Activated T-helper 17 cell treated with anti-CD3 and anti-CD28 coated beads, Interleukin-2, amount 50 U/mL, for 72 hours (primary cell): ENCODE measurements around the gene TOMM7. TPM values are rescaled to one million over a fixed set of nuclear protein-coding genes. Genes with fewer than 3 reads are reported as not detected.
A peak's percentile ranks its signal among the peaks of the same experiment; 100 is the strongest.
"Not testable (repeated sequence)": the region's sequence is repeated elsewhere in the genome, so short reads cannot be mapped to it uniquely, and the experiment has no call there.

Source experiments
- ATAC-seq: fragments of 150-1000 bp; cut with Tn5 transposase; replicated peaks from 2 replicates; pipeline ENCODE4 v1.10.0; 2021; ENCODE audit warnings: mild to moderate bottlenecking, moderate library complexity
- H3K27ac Mint-ChIP-seq: one replicate; pipeline ENCODE4 v1.8.0; 2022; ENCODE audit warnings: mixed read lengths
- H3K27me3 Mint-ChIP-seq: one replicate; pipeline ENCODE4 v1.8.0; 2022; ENCODE audit warnings: mixed read lengths
- H3K36me3 Mint-ChIP-seq: one replicate; pipeline ENCODE4 v1.8.0; 2022; ENCODE audit warnings: low read depth, mild to moderate bottlenecking, mixed read lengths
- H3K4me1 Mint-ChIP-seq: one replicate; pipeline ENCODE4 v1.8.0; 2022; ENCODE audit warnings: mixed read lengths
- H3K4me3 Mint-ChIP-seq: one replicate; pipeline ENCODE4 v1.8.0; 2022; ENCODE audit warnings: mild to moderate bottlenecking, mixed read lengths
- H3K9me3 Mint-ChIP-seq: one replicate; pipeline ENCODE4 v1.8.0; 2022; ENCODE audit warnings: mixed read lengths
- total RNA-seq, 2 donors: library from RNA; stranded (reverse); gene quantifications; one replicate each; pipeline ENCODE4 v1.2.3, GENCODE V29; 2022

Gene TOMM7
- total RNA-seq, 2 donors from 2014 or later: 262 to 281 TPM

- H3K36me3 Mint-ChIP-seq: peaks cover 22% of the 10 kb centered on the region
- H3K9me3 Mint-ChIP-seq: no peaks in the 10 kb centered on the region
- peak; percentile 10 for ATAC-seq
- peaks cover 17% of the 10 kb centered on the region for H3K4me1 Mint-ChIP-seq
- H3K27me3 Mint-ChIP-seq: peaks cover 4% of the 10 kb centered on the region
- H3K27ac Mint-ChIP-seq: peak overlapping the region; percentile 99
- H3K4me3 Mint-ChIP-seq: peak overlapping the region; percentile 100
These were observed 755 bp downstream of the TOMM7 start for GRCh38 chr7:22821702-22822485.

- Mint-ChIP-seq H3K27ac (peak overlapping the region; percentile 51), H3K36me3 (peaks cover 47% of the 10 kb centered on the region), H3K4me1 (peaks cover 21% of the 10 kb centered on the region), H3K4me3 (peak overlapping the region; percentile 100), H3K27me3 (no peaks in the 10 kb centered on the region), H3K9me3 (no peaks in the 10 kb centered on the region)
- ATAC-seq: no peak
These were observed 3.2 kb downstream of the TOMM7 start for GRCh38 chr7:22819476-22819875.

DNA sequence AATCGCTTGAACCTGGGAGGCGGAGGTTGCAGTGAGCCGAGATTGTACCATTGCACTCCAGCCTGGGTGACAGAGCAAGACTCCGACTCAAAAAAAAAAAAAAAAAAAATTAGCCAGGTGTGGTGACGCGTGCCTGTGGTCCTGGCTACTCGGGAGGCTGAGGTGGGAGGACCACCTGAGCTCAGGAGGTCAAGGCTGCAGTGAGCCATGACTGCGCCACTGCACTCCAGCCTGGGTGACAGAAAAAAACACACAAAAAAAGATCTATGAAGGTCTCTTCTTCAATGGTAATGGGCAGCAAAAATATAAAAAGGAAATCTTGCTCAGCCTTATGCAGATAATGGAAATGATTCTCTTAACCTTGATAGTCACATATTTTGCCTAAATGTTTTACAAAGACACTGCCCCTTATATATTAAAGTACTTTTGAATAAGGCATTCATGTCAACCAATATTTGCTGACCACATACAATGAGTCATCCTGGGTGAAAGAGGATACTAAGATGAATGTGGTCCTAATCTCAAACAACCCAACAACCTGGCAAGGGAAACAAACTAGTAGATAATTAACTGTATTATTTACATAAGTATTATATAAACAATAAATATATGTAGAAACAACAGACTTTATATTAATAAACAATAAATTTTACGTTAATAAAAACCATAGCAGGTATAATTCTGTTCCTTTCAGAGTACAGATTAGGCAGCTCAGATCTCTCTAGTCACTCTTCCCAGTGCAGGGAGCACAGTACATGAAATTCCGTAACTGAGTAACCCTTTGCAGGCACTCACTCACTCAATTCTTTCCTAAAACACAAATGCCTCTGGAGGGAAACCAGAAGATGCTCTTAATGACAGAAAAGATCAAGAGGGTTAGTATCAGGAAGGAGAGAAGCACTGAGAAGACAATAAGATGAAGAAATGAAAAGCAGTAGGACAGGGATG lies 8.1 kb downstream of the TOMM7 start:
- peaks cover 81% of the 10 kb centered on the region for H3K36me3 Mint-ChIP-seq
- H3K9me3 Mint-ChIP-seq: no peaks in the 10 kb centered on the region
- H3K4me3 Mint-ChIP-seq: no peak overlapping the region
- peaks cover 10% of the 10 kb centered on the region for H3K4me1 Mint-ChIP-seq
- no peak overlapping the region for H3K27ac Mint-ChIP-seq
- H3K27me3 Mint-ChIP-seq: no peaks in the 10 kb centered on the region
- ATAC-seq: no peak

DNA sequence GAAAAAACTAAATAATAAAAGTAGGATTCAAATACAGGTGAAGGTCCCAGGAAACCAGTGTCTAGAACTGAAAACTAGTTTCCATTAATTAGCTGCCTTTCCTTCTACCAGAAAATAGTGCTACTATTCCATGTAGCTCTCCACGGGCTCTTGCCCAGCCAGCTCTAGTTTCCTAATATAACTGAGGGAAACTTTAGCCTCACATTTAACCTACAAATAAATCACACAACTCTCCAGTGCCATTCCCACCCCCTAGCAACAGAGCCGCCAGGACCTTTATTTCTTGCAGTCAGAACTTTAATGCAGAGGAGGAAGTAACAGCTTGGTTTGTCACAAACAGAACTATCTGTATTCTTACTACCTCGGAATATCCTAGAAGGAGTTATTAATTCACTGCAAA lies 10.3 kb downstream of the TOMM7 start:
- Mint-ChIP-seq H3K4me3 (no peak overlapping the region), H3K36me3 (peaks cover 69% of the 10 kb centered on the region), H3K4me1 (peaks cover 4% of the 10 kb centered on the region), H3K27ac (no peak overlapping the region), H3K27me3 (no peaks in the 10 kb centered on the region), H3K9me3 (no peaks in the 10 kb centered on the region)
- no peak for ATAC-seq

GRCh38 chr7:22811746-22812280 lies 10.8 kb downstream of the TOMM7 start:
- Mint-ChIP-seq H3K36me3 (peaks cover 63% of the 10 kb centered on the region), H3K27ac (no peak overlapping the region), H3K27me3 (no peaks in the 10 kb centered on the region), H3K4me1 (peaks cover 4% of the 10 kb centered on the region), H3K4me3 (no peak overlapping the region), H3K9me3 (no peaks in the 10 kb centered on the region)
- no peak for ATAC-seq

GRCh38 chr7:22810843-22811242 lies 11.8 kb downstream of the TOMM7 start:
- ATAC-seq: no peak
- Mint-ChIP-seq H3K27ac (peak overlapping the region; percentile 64), H3K9me3 (no peaks in the 10 kb centered on the region), H3K36me3 (peaks cover 54% of the 10 kb centered on the region), H3K4me3 (no peak overlapping the region), H3K4me1 (peaks cover 4% of the 10 kb centered on the region), H3K27me3 (no peaks in the 10 kb centered on the region)

DNA sequence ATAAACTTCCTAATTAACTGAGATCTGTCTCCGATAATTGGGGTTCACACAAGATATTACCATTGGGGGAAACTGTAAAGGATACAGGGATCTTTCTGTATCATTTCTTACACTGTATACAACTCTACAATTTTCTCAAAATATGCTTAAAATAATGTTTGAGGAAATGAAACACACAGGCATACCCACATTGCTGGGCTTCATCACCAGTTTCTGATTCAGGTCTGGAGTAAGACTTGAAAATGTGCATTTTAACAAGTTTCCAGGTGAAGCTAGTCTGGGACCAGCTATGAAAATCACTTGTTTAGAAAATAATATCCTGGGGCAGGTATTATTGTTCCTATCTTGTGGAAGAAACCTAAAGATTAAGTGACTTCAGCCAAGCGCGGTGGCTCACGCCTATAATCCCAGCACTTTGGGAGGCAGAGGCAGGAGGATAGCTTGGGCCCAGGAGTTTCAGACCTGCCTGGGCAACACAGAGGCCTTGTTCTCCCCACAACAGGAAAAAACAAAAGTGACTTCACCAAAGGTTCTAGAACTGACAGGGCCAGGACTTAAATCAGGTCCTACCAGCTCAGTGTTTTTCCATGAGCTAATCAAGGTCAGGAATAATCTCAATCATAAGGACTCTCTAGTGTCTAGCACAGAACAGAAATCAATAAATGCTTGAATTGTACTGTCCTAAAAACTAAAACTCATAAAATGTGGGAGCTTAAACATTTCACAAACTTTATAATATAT lies 12.6 kb downstream of the TOMM7 start:
- H3K9me3 Mint-ChIP-seq: no peaks in the 10 kb centered on the region
- H3K27ac Mint-ChIP-seq: no peak overlapping the region
- H3K36me3 Mint-ChIP-seq: peaks cover 46% of the 10 kb centered on the region

GRCh38 chr7:22808140-22808539 lies 14.5 kb downstream of the TOMM7 start:
- ATAC-seq: no peak
- Mint-ChIP-seq H3K36me3 (peaks cover 26% of the 10 kb centered on the region), H3K27ac (no peak overlapping the region), H3K4me3 (no peak overlapping the region), H3K27me3 (no peaks in the 10 kb centered on the region), H3K4me1 (no peaks in the 10 kb centered on the region), H3K9me3 (no peaks in the 10 kb centered on the region)

More for the DNA sequence above, 12.6 kb downstream of the TOMM7 start:
- H3K27me3 Mint-ChIP-seq: no peaks in the 10 kb centered on the region
- ATAC-seq: no peak
- no peak overlapping the region for H3K4me3 Mint-ChIP-seq
- peaks cover 4% of the 10 kb centered on the region for H3K4me1 Mint-ChIP-seq

DNA sequence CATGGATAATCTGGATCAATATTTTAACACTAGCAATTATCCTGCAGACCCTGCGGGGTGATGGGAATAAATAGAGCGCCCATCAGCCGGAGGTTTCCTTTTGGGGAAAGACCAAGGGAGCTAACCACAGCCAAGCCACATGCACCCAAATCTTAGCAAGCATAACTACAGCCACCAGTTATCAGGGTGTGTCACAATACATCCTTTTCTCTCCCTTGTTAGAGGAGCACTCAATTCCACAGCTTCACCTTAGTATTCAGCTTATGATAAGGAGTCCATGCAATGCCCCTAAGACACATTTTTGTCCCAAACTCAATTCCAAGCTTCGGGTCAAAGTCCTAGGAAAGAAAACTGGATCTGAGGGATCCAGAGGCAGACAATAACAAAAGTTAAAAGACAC lies 15.9 kb downstream of the TOMM7 start:
- Mint-ChIP-seq H3K36me3 (peaks cover 13% of the 10 kb centered on the region), H3K9me3 (no peaks in the 10 kb centered on the region), H3K27ac (no peak overlapping the region), H3K4me3 (no peak overlapping the region), H3K4me1 (no peaks in the 10 kb centered on the region), H3K27me3 (no peaks in the 10 kb centered on the region)
- no peak for ATAC-seq

DNA sequence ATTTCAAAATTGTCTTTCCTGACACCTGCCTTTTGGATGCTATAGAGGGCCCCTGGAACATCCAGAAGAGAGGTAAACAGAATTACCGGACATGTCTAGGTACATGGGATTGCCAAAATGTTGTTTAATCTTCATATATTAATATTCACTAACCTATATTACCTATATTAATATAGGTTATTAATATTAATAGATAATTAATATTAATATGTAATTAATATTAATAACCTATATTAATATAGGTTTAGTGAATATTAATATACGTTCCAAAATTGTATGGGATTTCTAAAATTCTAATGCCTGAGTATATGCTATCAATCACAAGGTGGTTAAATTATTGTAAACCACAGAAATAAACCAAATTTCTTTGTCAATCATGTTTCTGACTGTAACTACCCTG lies 17.4 kb downstream of the TOMM7 start:
- no peak overlapping the region for H3K27ac Mint-ChIP-seq
- ATAC-seq: no peak
- H3K4me3 Mint-ChIP-seq: no peak overlapping the region
- no peaks in the 10 kb centered on the region for H3K27me3 Mint-ChIP-seq
- H3K36me3 Mint-ChIP-seq: no peaks in the 10 kb centered on the region
- no peaks in the 10 kb centered on the region for H3K9me3 Mint-ChIP-seq
- H3K4me1 Mint-ChIP-seq: no peaks in the 10 kb centered on the region

DNA sequence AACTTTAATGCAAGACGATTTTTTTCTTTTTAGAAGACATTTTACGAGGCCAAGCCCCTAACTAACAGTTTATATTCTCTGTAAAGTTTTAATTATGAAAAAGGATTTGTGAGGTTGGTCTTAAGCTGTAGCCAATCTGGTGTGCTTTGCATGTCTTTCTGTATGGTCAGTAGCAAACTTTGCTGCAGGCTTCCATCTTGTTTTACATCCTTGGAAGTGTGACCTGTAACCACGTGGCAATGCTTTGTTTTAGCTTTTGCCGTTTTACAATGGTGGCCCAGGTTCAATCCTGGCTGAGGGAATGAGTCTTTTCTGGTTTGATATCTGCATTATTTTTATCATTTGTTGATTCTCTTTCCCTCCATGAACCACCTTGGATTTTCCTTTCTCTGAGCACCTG lies 19.8 kb downstream of the TOMM7 start:
- not testable (repeated sequence) for H3K27ac Mint-ChIP-seq, H3K36me3 Mint-ChIP-seq, H3K9me3 Mint-ChIP-seq, H3K4me1 Mint-ChIP-seq, H3K27me3 Mint-ChIP-seq, H3K4me3 Mint-ChIP-seq, ATAC-seq

DNA sequence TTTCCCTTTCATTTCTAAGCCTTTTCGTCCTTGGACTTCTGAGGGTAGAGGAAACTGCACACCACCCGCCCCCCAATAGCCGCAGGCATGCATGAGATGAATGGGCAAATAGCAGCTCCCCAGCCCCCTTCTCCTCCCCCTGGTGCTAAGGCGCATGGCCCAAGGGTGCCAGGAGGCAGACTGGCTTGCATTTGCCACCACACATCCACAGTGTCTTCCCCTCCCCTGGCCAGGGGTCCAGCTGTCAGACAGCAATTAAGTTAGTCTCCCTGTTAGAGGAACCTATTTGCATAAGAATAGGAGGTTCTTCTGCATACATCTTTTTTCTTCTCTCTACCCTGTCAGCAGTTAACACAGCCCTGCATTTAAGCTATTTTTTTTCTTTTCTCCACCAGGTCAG lies 20.2 kb downstream of the TOMM7 start:
- Mint-ChIP-seq H3K27ac (no peak overlapping the region), H3K4me1 (no peaks in the 10 kb centered on the region), H3K4me3 (no peak overlapping the region), H3K27me3 (peaks cover 3% of the 10 kb centered on the region), H3K9me3 (no peaks in the 10 kb centered on the region), H3K36me3 (no peaks in the 10 kb centered on the region)
- no peak for ATAC-seq

- no peak overlapping the region for H3K4me3 Mint-ChIP-seq
- H3K27me3 Mint-ChIP-seq: peaks cover 7% of the 10 kb centered on the region
- no peaks in the 10 kb centered on the region for H3K36me3 Mint-ChIP-seq
- no peaks in the 10 kb centered on the region for H3K9me3 Mint-ChIP-seq
- ATAC-seq: no peak
- H3K4me1 Mint-ChIP-seq: no peaks in the 10 kb centered on the region
- no peak overlapping the region for H3K27ac Mint-ChIP-seq
These were observed 20.7 kb downstream of the TOMM7 start for GRCh38 chr7:22801912-22802311.

DNA sequence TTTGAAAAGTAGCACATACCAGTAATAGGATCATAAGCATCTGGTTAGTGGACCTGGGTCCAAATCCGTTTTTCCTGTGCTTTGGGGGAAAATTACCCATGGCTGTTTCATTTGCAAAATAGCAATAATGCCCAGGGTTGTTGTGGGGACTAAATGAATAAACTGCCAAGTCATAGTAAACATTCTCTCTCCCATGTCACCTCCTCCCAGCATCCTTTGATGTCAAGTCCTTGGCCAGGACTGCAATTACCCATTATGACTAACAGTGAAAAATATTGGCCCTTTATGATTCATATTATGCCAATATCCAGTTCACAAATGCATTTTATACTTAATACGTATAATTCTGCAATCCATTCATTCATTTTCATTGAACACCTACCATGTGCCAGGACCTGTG lies 23.0 kb downstream of the TOMM7 start:
- H3K4me3 Mint-ChIP-seq: no peak overlapping the region
- H3K27me3 Mint-ChIP-seq: peaks cover 7% of the 10 kb centered on the region
- no peak for ATAC-seq
- H3K27ac Mint-ChIP-seq: no peak overlapping the region
- H3K9me3 Mint-ChIP-seq: no peaks in the 10 kb centered on the region
- no peaks in the 10 kb centered on the region for H3K36me3 Mint-ChIP-seq
- no peaks in the 10 kb centered on the region for H3K4me1 Mint-ChIP-seq
